HepG2 (cell line): ENCODE data around the gene LRRC70. TPM values are rescaled to one million over a fixed set of nuclear protein-coding genes. Genes with fewer than 3 reads are reported as not detected.

Experiments used
- ATAC-seq: fragments of 200-7000 bp; cut with Tn5 transposase; 3 replicates; pipeline ENCODE4 v1.9.1; 2020; ENCODE audit warnings: mild to moderate bottlenecking, moderate library complexity
- BruUV-seq: library from RNA; stranded (reverse); fragments of 400-500 nt; replicated peaks from 2 replicates; lab custom pipeline; 2021; lab: Mats Ljungman, UMichigan
- CTCF ChIA-PET: fragments of 300-600 bp; formaldehyde crosslinking; extraction: SDS; loops from one replicate; lab custom pipeline; 2021; ENCODE audit warnings: low total read pairs, inconsistent platforms, low intra/inter-chr PET ratio; lab: Yijun Ruan, JAX
- POLR2A ChIA-PET: fragments of 350-600 bp; sonication (Branson Sonifier 250); formaldehyde crosslinking; loops from one replicate; lab custom pipeline; 2020; ENCODE audit warnings: antibody characterized with exemption, inconsistent platforms; lab: Yijun Ruan, JAX
- DNase-seq: peaks from one replicate; pipeline ENCODE4 v3.0.0-alpha.2; 2015; ENCODE audit warnings: low spot score
- FAIRE-seq: peaks from 3 replicates; lab custom pipeline; 2011; peaks lifted over from hg19 to GRCh38; lab: Jason Lieb, UNC
- H2AFZ ChIP-seq: one replicate; pipeline ENCODE4 v1.6.1; 2011; ENCODE audit warnings: low read length, inconsistent platforms
- H3K27ac ChIP-seq: fragments of 300-600 bp; 3 replicates; pipeline ENCODE4 v1.8.0; 2011; ENCODE audit warnings: mixed run types, mild to moderate bottlenecking, mixed read lengths, low read length, inconsistent platforms; ENCODE audit not compliant: insufficient read depth; ENCODE audit errors: extremely low read length
- H3K27me3 ChIP-seq, 2 experiments: fragments of 200-600 bp in 1 of 2; 2 replicates in 1 of 2; 3 replicates in 1 of 2; pipeline versions ENCODE4 v1.6.0 to v1.8.0; 2011; ENCODE audit warnings: low read length in 2 of 2, mild to moderate bottlenecking in 2 of 2, moderate library complexity in 2 of 2, inconsistent platforms in 1 of 2; ENCODE audit not compliant: insufficient read depth in 2 of 2, control insufficient read depth in 1 of 2
- H3K36me3 ChIP-seq, 2 experiments: fragments of 200-600 bp in 1 of 2; replicated peaks in 1 of 2; 2 replicates in 1 of 2; 3 replicates in 1 of 2; pipeline versions ENCODE4 v1.5.1 to v1.8.0; 2011; ENCODE audit warnings: low read length in 2 of 2, inconsistent platforms in 1 of 2; ENCODE audit not compliant: insufficient read depth in 2 of 2, control insufficient read depth in 1 of 2
- H3K4me1 ChIP-seq: 2 replicates; pipeline ENCODE4 v1.5.1; 2012; ENCODE audit warnings: low read length, inconsistent platforms; ENCODE audit not compliant: insufficient read depth
- H3K4me2 ChIP-seq: 2 replicates; pipeline ENCODE4 v1.6.0; 2011; ENCODE audit warnings: low read depth, low read length, inconsistent platforms
- H3K4me3 ChIP-seq, 3 experiments: fragments of 200-600 bp in 1 of 3; sonication (generic), shearing (Covaris generic) in 1 of 3; replicated peaks in 1 of 3; 2 replicates each; pipeline ENCODE4 v1.5.1; 2011 to 2016; ENCODE audit warnings: low read length in 3 of 3, inconsistent platforms in 2 of 3, low read depth in 2 of 3, mild to moderate bottlenecking in 2 of 3, control low read depth in 1 of 3, mixed read lengths in 1 of 3; ENCODE audit not compliant: insufficient read depth in 1 of 3
- H3K79me2 ChIP-seq: one replicate; pipeline ENCODE4 v1.6.1; 2011; ENCODE audit warnings: low read length, inconsistent platforms; ENCODE audit not compliant: insufficient read depth
- H3K9ac ChIP-seq: 2 replicates; pipeline ENCODE4 v1.6.0; 2011; ENCODE audit warnings: mild to moderate bottlenecking, low read depth, low read length, inconsistent platforms; ENCODE audit not compliant: insufficient read depth
- H3K9me3 ChIP-seq: 2 replicates; pipeline ENCODE4 v1.5.1; 2012; ENCODE audit warnings: mild to moderate bottlenecking, low read length
- H4K20me1 ChIP-seq: 2 replicates; pipeline ENCODE4 v1.6.0; 2011; ENCODE audit warnings: inconsistent platforms, mild to moderate bottlenecking, low read length, moderate library complexity; ENCODE audit not compliant: insufficient read depth
- ATF7 ChIP-seq, 2 experiments: fragments of 450-650 bp in 1 of 2; sonication (generic) in 1 of 2; formaldehyde crosslinking in 1 of 2; IDR thresholded peaks; 2 replicates each; pipeline versions ENCODE4 v1.4.0 to v1.6.1; 2016 to 2020; ENCODE audit warnings: antibody characterized with exemption in 1 of 2, mild to moderate bottlenecking in 1 of 2, missing genetic modification reagents in 1 of 2
- CEBPB ChIP-seq: IDR thresholded peaks from 2 replicates; pipeline ENCODE4 v1.6.1; 2011; ENCODE audit warnings: low read depth, low read length, improper control_type of control experiment, borderline replicate concordance
- KDM1A ChIP-seq: IDR thresholded peaks from 2 replicates; pipeline ENCODE4 v1.6.1; 2016; ENCODE audit warnings: missing compliant biosample characterization
- KLF11 ChIP-seq: IDR thresholded peaks from 2 replicates; pipeline ENCODE4 v1.6.1; 2016; ENCODE audit warnings: missing compliant biosample characterization
- NFE2L2 ChIP-seq: fragments of 150-350 bp; IDR thresholded peaks from 2 replicates; pipeline ENCODE4 v1.6.1; 2014; ENCODE audit warnings: low read length
- PRDM10 ChIP-seq: sonication (generic); formaldehyde crosslinking; IDR thresholded peaks from 2 replicates; pipeline ENCODE4 v1.4.0; 2020; ENCODE audit warnings: low read depth, missing genetic modification reagents
- SOX5 ChIP-seq: IDR thresholded peaks from 2 replicates; pipeline ENCODE4 v1.6.1; 2016; ENCODE audit warnings: borderline replicate concordance
- ZFX ChIP-seq: sonication (generic); formaldehyde crosslinking; IDR thresholded peaks from 2 replicates; pipeline ENCODE4 v1.4.0; 2020; ENCODE audit warnings: mild to moderate bottlenecking, low read depth, missing genetic modification reagents, moderate library complexity
- ZNF331 ChIP-seq: sonication (generic); formaldehyde crosslinking; IDR thresholded peaks from 2 replicates; pipeline ENCODE4 v1.4.0; 2020; ENCODE audit warnings: missing genetic modification reagents
- ZNF816 ChIP-seq: sonication (generic); formaldehyde crosslinking; IDR thresholded peaks from 2 replicates; pipeline ENCODE4 v1.8.0; 2022; ENCODE audit warnings: missing genetic modification reagents, mild to moderate bottlenecking, borderline replicate concordance
- WGBS: methylation state at CpG from one replicate; pipeline ENCODE4 v1.1.6; 2017; ENCODE audit warnings: low lambda C conversion rate; 5-methylcytosine and 5-hydroxymethylcytosine counted together
- in situ Hi-C: cut with HindIII; loops from 2 replicates; pipeline ENCODE4 v1.10.0; 2017; ENCODE audit warnings: low pct_unique_long_range_greater_than_20kb; ENCODE audit not compliant: extremely low pct_ligation_motif_present
- intact Hi-C: fragments of 100-400 bp; cut with micrococcal nuclease; formaldehyde crosslinking; loops from one replicate; pipeline ENCODE4 v1.10.0; 2022; ENCODE audit not compliant: unreplicated experiment
- polyA plus RNA-seq, 8 experiments: library from polyadenylated mRNA; depleted of rRNA in 3 of 8; stranded (reverse) in 7 of 8; unstranded in 1 of 8; fragments of >200 nt; fragmentation: Illumina TruSeq in 4 of 8; extraction: Trizol in 4 of 8; gene quantifications; 2 replicates each; pipeline versions ENCODE4 v1.2.1 to v1.2.3, GENCODE V29; 2011 to 2016; ENCODE audit warnings: low read depth in 4 of 8, missing spikeins in 1 of 8, mixed read lengths in 1 of 8; ENCODE audit not compliant: insufficient read depth in 1 of 8
- total RNA-seq, 5 experiments: library from RNA; depleted of rRNA; stranded (reverse); fragments of >200 nt; fragmentation: Illumina TruSeq; extraction: Trizol; gene quantifications; 2 replicates each; pipeline ENCODE4 v1.2.3, GENCODE V29; 2016; ENCODE audit warnings: low read depth in 1 of 5

LRRC70 gene
- total and polyA plus RNA-seq, 2 of the 13 experiments (the other 11 are each of a cell fraction or from before 2014, with no cell fraction given): 0.05 to 0.71 TPM

GRCh38 chr5:62550103-62550502 is 28.5 kb upstream of the LRRC70 start:
- peaks cover 2 to 14% of the 10 kb centered on the region in 2 experiments; a peak in 3 of 5 replicates for H3K36me3 ChIP-seq
- no peak for FAIRE-seq
- no peak overlapping the region for H2AFZ ChIP-seq
- POLR2A ChIA-PET: no interaction called here
- no peak for TF ChIP-seq ZFX (CRISPR knock-in tag)
- peak; percentile 59; the same call in 1 of the 2 replicates for TF ChIP-seq NFE2L2
- TF ChIP-seq KDM1A (CRISPR knock-in tag): no peak
- no peak overlapping the region for H3K4me3 ChIP-seq
- H3K4me2 ChIP-seq: no peak overlapping the region
- DNase-seq: no peak
- no peak overlapping the region for H3K27ac ChIP-seq
- H3K4me1 ChIP-seq: no peaks in the 10 kb centered on the region
- no peaks in the 10 kb centered on the region for H3K79me2 ChIP-seq
- 94% methylated on average over 2 of the region's 2 CpGs for WGBS
- no peak overlapping the region for H3K9ac ChIP-seq
- H3K9me3 ChIP-seq: no peaks in the 10 kb centered on the region
- BruUV-seq: no TSS peak
- intact Hi-C loops (no loop called here), in situ Hi-C loops (no loop called here)
- no peak for ATAC-seq
- no peaks in the 10 kb centered on the region for H3K27me3 ChIP-seq
- CTCF ChIA-PET: no interaction called here
- no peaks in the 10 kb centered on the region for H4K20me1 ChIP-seq

GRCh38 chr5:62555930-62556329 is 22.7 kb upstream of the LRRC70 start:
- BruUV-seq: no TSS peak
- no peak for ATAC-seq
- Histone ChIP-seq H3K36me3 (peaks cover 4 to 25% of the 10 kb centered on the region in 2 experiments; a peak in 3 of 5 replicates), H4K20me1 (no peaks in the 10 kb centered on the region), H3K9me3 (no peaks in the 10 kb centered on the region), H3K4me2 (no peak overlapping the region), H3K79me2 (no peaks in the 10 kb centered on the region), H3K4me3 (no peak overlapping the region), H3K4me1 (no peaks in the 10 kb centered on the region), H3K27ac (no peak overlapping the region), H3K27me3 (no peaks in the 10 kb centered on the region), H2AFZ (no peak overlapping the region), H3K9ac (no peak overlapping the region)
- ChIA-PET POLR2A (no interaction called here), CTCF (no interaction called here)
- peak; percentile 54 for TF ChIP-seq ATF7 (IDR thresholded peaks at IDR 0.05)
- TF ChIP-seq ATF7 (CRISPR knock-in tag; IDR thresholded peaks at IDR 0.05): no peak
- TF ChIP-seq KLF11 (CRISPR knock-in tag): no peak
- TF ChIP-seq ZNF331 (CRISPR knock-in tag): no peak
- peak; percentile 68; the same call in 1 of the 2 replicates for TF ChIP-seq CEBPB
- TF ChIP-seq PRDM10: no peak
- no peak for TF ChIP-seq SOX5 (CRISPR knock-in tag)
- no peak for TF ChIP-seq ZNF816
- no peak for FAIRE-seq
- no peak for DNase-seq
- in situ Hi-C loops (no loop called here), intact Hi-C loops (no loop called here)
